Astrocyte of the spinal cord (primary cell): ENCODE data around the gene ATRN.
"Not testable (repeated sequence)": the region's sequence is repeated elsewhere in the genome, so short reads cannot be mapped to it uniquely, and the experiment has no call there.

Experiments used
- DNase-seq: peaks from one replicate; pipeline ENCODE4 v3.0.0; 2011; ENCODE audit warnings: low read depth, low spot score
- H3K4me3 ChIP-seq: 2 replicates; pipeline ENCODE4 v1.5.1; 2011; ENCODE audit warnings: low read depth, mild to moderate bottlenecking, low read length, moderate library complexity
- in situ Hi-C: cut with HindIII; loops from 2 replicates; pipeline ENCODE4 v1.10.0; 2017; ENCODE audit warnings: low sequenced_read_pairs
- TF ChIP-seq, protein P1 (sequence below): IDR thresholded peaks from 2 replicates; pipeline ENCODE4 v1.5.1; 2012; ENCODE audit warnings: low read depth, mild to moderate bottlenecking, low read length, inconsistent platforms

The ATRN gene

GRCh38 chr20:3521852-3522740, 51.3 kb downstream of the ATRN start:
- in situ Hi-C loops = no loop called here
- DNase-seq = no peak

GRCh38 chr20:3524696-3525095, 53.9 kb downstream of the ATRN start:
- H3K4me3 ChIP-seq, in situ Hi-C loops, DNase-seq: not testable (repeated sequence)

More at GRCh38 chr20:3521852-3522740, 51.3 kb downstream of the ATRN start:
- H3K4me3 ChIP-seq = no peak overlapping the region
- TF ChIP-seq, protein P1, sequence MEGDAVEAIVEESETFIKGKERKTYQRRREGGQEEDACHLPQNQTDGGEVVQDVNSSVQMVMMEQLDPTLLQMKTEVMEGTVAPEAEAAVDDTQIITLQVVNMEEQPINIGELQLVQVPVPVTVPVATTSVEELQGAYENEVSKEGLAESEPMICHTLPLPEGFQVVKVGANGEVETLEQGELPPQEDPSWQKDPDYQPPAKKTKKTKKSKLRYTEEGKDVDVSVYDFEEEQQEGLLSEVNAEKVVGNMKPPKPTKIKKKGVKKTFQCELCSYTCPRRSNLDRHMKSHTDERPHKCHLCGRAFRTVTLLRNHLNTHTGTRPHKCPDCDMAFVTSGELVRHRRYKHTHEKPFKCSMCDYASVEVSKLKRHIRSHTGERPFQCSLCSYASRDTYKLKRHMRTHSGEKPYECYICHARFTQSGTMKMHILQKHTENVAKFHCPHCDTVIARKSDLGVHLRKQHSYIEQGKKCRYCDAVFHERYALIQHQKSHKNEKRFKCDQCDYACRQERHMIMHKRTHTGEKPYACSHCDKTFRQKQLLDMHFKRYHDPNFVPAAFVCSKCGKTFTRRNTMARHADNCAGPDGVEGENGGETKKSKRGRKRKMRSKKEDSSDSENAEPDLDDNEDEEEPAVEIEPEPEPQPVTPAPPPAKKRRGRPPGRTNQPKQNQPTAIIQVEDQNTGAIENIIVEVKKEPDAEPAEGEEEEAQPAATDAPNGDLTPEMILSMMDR = no peak

DNA sequence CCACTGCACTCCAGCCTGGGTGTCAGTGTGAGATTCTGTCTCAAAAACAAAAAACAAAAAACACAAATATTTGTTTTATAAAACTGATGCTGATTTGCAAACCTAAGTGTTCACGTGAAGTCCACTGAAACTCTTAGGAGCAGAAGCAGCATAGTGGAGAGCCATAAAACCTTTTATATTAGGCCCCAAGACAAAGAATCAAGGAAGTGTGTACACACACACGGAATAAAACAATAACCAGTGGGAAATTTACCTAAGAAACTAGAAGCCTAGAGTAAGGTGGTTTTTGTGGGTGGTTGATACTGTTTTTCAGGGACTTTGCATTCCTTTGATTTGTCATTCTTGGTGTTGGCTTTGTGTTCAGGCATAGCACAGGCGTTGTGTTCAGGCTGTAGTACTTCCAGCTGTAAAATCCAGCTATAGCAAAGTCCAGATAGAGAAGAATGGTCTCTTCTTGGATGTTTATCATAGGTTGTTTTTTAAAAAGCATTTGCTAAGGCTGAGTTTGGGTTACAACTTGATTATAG, 61.3 kb downstream of the ATRN start:
- DNase-seq = no peak
- in situ Hi-C loops = no loop called here

DNA sequence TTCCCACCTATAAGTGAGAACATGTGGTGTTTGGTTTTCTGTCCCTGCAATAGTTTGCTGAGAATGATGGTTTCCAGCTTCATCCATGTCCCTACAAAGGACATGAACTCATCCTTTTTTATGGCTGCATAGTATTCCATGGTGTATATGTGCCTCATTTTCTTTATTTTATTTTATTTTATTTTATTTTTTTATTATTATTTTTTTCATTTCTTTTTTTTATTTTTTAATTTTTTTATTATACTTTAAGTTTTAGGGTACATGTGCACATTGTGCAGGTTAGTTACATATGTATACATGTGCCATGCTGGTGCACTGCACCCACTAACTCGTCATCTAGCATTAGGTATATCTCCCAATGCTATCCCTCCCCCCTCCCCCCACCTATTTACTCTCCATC, 66.9 kb downstream of the ATRN start:
- DNase-seq, in situ Hi-C loops, H3K4me3 ChIP-seq: not testable (repeated sequence)

More for the DNA sequence above, 61.3 kb downstream of the ATRN start:
- H3K4me3 ChIP-seq = no peak overlapping the region
- TF ChIP-seq, protein P1 = no peak

DNA sequence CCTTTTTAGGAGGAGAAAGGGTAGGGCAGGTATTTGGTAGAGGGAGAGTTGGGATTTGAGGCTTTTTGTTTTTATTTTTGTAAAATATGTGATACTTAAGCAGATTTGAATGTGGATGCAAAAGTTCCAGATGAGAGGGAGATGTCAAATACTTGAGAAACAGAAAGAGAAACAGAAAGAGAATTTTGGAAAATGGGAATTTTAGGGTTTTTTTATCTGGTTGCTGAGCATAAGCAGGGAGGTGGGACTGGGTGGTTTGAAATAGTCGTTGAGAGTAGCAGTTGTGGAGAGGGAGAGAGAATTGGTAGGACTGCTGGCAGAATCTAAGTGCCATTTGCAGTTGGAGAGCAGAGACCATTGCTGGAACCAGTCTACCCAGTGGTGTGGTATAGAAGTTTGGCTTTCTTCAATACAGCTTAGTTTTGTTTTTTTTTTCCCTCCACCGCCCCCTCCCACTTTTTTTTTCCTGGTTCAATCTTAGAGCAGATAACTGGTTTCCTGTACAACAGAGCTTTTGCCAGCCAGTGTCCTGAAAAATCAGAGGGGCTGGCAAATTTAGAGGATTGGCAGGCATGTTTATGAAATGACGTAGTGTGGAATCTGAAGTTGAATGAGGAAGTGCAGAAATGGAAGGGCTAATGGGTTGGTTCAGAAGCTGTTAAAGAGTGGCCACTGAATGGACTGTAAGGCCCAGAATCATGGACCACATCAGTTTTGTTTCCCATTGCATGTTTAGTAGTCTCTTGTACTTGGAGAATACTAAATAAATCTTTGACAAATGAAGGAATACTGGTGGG, 68.7 kb downstream of the ATRN start:
- no peak overlapping the region for H3K4me3 ChIP-seq
- TF ChIP-seq, protein P1 = no peak
- in situ Hi-C loops = no loop called here
- DNase-seq = no peak

DNA sequence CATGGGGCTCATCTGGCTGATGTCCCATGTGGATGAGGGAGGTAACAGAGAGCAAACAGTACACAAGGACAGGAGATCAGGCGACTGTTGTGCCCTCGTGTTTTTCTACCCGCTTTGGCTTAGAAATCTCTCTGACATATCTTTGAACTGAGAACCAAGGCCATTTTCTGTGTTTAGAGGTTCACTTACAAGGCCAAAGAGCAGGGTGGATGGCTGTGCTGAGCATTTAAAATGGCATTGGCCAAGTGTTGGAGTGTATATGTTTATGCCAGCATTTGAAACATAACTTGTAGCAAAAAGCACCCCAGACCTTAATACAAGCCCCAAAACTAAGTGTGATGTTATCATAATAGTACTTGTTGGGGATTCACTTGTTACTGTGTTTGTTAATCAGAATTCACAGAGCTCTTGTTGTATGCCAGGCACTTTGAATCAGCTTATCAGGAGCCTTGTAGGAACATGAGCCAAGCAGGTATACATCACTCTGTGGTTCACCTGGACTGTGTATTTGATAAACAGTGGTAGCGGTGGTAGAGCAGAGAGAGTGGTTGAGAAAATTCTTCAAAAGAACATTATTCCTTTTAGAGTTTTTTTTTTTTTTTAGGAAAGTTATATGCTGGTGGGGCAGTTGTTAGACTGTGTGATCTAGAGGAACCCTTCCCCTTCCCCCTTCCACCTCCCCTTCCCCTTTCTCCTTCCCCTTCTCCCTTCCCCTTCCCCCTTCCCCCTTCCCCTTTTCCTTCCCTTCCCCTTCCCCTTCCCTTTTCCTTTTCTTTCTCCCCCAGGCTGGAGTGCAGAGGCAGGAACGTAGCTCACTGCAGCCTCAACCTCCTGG, 71.3 kb downstream of the ATRN start:
- H3K4me3 ChIP-seq = no peak overlapping the region
- TF ChIP-seq, protein P1 = no peak
- no peak for DNase-seq
- in situ Hi-C loops = no loop called here

DNA sequence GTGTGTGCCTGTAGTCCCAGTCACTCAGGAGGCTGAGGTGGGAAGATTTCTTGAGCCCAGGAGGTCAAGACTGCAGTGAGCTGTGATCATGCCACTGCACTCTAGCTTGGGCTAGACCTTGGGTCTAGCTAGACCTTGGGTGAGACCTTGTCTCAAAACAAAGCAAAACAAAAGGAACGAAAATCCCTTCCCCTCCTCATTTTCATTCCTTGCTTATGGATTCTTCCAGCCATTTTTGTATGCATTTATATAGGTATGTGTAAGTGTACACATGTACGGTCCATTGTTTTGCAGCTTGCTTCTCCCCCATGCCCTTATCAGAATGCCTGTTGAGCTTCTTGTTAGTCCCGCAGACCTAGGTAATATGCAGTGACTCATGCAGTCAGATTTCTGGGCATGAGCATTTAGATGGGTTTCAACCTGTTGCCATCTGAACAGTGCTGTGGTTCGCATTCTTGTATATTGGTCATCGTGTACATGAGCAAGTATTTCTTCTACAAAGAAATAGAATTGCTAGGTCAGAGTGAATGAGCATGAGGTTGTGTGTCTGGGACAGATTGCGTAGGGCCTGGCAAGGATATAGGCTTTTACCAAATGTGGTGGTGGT, 73.2 kb downstream of the ATRN start:
- TF ChIP-seq, protein P1 = no peak
- no peak overlapping the region for H3K4me3 ChIP-seq
- in situ Hi-C loops = no loop called here
- DNase-seq = peak; percentile 90
